ENCODE data around the gene TAS1R1.

The TAS1R1 gene

DNA sequence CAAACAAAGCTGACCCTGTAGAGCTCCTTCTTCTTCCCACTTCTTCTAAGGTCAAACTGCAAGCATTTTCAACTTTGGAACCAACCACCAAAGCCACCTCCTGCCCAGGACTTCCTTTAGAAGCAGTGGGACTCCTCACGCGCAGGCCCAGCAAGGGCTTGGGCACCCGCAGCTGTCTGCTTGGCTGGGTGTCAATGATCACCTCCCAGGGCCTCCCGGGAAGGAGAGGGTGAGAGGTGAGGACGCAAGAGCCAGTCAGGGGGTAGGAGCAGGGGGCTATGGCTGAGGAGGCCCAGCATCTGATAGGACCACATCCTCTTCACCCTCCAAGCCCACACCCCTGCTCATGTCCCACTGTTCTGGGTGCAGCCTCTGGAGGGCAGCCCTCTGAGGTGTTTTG, 37.3 kb downstream of the TAS1R1 start:
- no peak for DNase-seq (ENCODE audit: low spot score)
- Histone ChIP-seq H3K9me3 (ENCODE audit: severe bottlenecking) (no peaks in the 10 kb centered on the region), H3K36me3 (ENCODE audit: low read depth) (peaks cover 85% of the 10 kb centered on the region), H3K4me1 (ENCODE audit: insufficient read depth, poor library complexity, severe bottlenecking) (peaks cover 11% of the 10 kb centered on the region), H3K4me3 (ENCODE audit: severe bottlenecking) (no peak overlapping the region), H3K27me3 (ENCODE audit: insufficient read depth, poor library complexity, severe bottlenecking) (no peaks in the 10 kb centered on the region), H3K27ac (ENCODE audit: poor library complexity, severe bottlenecking) (no peak overlapping the region)
- TF ChIP-seq, protein P1, sequence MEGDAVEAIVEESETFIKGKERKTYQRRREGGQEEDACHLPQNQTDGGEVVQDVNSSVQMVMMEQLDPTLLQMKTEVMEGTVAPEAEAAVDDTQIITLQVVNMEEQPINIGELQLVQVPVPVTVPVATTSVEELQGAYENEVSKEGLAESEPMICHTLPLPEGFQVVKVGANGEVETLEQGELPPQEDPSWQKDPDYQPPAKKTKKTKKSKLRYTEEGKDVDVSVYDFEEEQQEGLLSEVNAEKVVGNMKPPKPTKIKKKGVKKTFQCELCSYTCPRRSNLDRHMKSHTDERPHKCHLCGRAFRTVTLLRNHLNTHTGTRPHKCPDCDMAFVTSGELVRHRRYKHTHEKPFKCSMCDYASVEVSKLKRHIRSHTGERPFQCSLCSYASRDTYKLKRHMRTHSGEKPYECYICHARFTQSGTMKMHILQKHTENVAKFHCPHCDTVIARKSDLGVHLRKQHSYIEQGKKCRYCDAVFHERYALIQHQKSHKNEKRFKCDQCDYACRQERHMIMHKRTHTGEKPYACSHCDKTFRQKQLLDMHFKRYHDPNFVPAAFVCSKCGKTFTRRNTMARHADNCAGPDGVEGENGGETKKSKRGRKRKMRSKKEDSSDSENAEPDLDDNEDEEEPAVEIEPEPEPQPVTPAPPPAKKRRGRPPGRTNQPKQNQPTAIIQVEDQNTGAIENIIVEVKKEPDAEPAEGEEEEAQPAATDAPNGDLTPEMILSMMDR (IDR thresholded peaks at IDR 0.05; ENCODE audit: poor library complexity, severe bottlenecking), result no peak
- no peak for ATAC-seq (ENCODE audit: low read depth)

DNA sequence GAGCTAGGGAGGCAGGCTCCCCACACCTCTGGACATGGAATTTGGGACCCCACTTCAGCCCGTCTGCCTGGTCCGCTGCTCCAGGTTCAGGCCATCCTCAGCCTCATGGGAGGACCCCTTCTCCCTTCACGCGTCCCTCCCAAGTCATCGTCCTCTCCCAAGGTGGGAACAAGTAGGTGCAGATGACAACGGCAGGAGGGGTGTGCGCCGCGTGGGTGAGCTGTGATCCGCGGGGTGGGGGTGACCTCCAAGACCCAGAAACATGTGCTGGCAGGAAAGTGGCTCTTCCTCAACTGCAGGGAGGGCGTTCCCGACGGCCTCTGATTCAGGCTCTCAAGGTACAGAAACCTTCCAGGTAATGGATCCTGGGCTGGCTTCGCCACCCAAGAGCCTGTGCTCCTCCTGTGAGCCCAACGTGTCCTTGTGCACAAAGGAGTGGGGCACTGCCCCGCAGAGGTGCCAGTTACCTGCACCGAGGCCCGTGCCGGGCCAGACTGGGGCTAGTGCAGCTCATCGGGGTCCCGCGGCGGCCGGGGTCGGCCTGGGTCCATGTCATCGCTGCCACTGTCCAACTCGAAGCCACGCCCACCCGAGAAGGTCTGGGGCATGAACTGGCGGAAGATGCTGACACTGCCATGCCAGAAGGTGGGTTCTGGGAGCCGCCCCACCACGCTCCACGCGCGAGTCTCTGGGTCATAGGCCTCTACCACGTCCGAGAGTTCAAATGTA, 37.9 kb downstream of the TAS1R1 start:
- ATAC-seq (ENCODE audit: low read depth) (no peak), DNase-seq (ENCODE audit: low spot score) (no peak)
- no peak overlapping the region for H3K4me3 ChIP-seq (ENCODE audit: severe bottlenecking)
- H3K4me1 ChIP-seq (ENCODE audit: insufficient read depth, poor library complexity, severe bottlenecking), result peaks cover 5% of the 10 kb centered on the region
- no peaks in the 10 kb centered on the region for H3K9me3 ChIP-seq (ENCODE audit: severe bottlenecking)
- no peak overlapping the region for H3K27ac ChIP-seq (ENCODE audit: poor library complexity, severe bottlenecking)
- peaks cover 89% of the 10 kb centered on the region for H3K36me3 ChIP-seq (ENCODE audit: low read depth)
- H3K27me3 ChIP-seq (ENCODE audit: insufficient read depth, poor library complexity, severe bottlenecking), result no peaks in the 10 kb centered on the region
- TF ChIP-seq, protein P1 (IDR thresholded peaks at IDR 0.05; ENCODE audit: poor library complexity, severe bottlenecking), result no peak

DNA sequence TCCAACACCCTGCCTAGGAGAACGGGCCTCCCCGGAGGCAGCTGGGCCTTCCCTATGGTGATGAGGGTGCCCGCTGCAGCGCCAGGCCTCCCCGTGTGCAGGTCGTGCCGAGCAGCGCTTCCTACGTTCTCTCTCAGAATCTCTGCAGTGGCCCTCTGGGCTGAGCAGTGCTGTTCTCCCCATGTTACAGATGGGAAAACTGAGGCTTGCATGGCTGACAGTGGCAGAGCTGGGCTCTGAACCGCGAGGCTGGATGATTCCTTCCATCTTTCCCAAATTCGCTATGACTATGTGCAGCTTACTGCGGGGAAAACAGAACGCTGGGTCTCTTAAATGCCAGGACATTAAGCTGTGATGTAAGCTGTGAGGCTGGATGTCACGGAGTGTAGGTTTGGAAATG, 38.7 kb downstream of the TAS1R1 start:
- Histone ChIP-seq H3K4me3 (ENCODE audit: severe bottlenecking) (no peak overlapping the region), H3K4me1 (ENCODE audit: insufficient read depth, poor library complexity, severe bottlenecking) (peaks cover under 1% of the 10 kb centered on the region), H3K36me3 (ENCODE audit: low read depth) (peaks cover 89% of the 10 kb centered on the region), H3K27me3 (ENCODE audit: insufficient read depth, poor library complexity, severe bottlenecking) (no peaks in the 10 kb centered on the region), H3K9me3 (ENCODE audit: severe bottlenecking) (no peaks in the 10 kb centered on the region), H3K27ac (ENCODE audit: poor library complexity, severe bottlenecking) (no peak overlapping the region)
- DNase-seq (ENCODE audit: low spot score) (no peak), ATAC-seq (ENCODE audit: low read depth) (no peak)
- TF ChIP-seq, protein P1 (IDR thresholded peaks at IDR 0.05; ENCODE audit: poor library complexity, severe bottlenecking), result no peak

DNA sequence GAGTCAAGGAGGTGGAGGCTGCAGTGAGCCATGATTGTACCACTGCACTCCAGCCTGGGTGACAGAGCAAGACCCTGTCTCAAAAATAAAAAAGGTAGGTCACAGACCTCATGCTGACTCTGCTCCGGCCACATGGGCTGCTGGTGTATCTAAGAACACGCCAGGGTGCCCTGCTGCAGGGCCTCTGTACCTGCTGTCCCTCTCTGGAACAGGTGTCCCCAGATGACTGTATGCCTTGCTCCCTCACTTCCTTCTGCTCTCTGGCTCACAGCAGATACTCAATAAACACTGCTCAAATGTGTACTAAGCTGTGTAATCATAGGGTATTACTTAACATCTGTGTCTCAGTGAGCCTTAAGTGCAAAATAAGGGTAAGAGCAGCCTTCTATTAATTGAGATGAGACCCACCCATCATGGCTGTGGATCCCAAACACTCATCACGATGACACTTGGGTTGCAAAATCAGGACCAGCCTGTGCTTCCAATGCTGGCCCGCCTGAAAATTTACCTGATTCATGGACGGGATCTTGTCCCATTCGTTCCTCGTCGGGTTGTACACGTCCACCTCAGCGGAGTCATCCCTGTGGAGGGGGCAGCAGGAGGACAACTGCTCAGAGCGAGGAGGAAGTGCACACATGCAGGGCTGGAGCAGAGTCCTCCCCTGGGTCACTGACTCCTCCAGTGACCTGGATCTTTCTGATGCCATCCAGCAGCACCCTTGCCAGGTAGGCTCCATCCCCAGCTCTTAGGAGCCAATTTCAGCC, 40.1 kb downstream of the TAS1R1 start:
- H3K36me3 ChIP-seq (ENCODE audit: low read depth), result peaks cover 82% of the 10 kb centered on the region
- ATAC-seq (ENCODE audit: low read depth), result no peak

More for the DNA sequence above, 40.1 kb downstream of the TAS1R1 start:
- no peak overlapping the region for H3K4me3 ChIP-seq (ENCODE audit: severe bottlenecking)
- TF ChIP-seq, protein P1 (IDR thresholded peaks at IDR 0.05; ENCODE audit: poor library complexity, severe bottlenecking), result no peak
- peaks cover 12% of the 10 kb centered on the region for H3K4me1 ChIP-seq (ENCODE audit: insufficient read depth, poor library complexity, severe bottlenecking)
- H3K27me3 ChIP-seq (ENCODE audit: insufficient read depth, poor library complexity, severe bottlenecking), result no peaks in the 10 kb centered on the region
- DNase-seq (ENCODE audit: low spot score), result no peak
- H3K27ac ChIP-seq (ENCODE audit: poor library complexity, severe bottlenecking), result no peak overlapping the region
- H3K9me3 ChIP-seq (ENCODE audit: severe bottlenecking), result no peaks in the 10 kb centered on the region

Data from RWPE2 (cell line).